Measurements from ENCODE around the gene EPS8L2. TPM values are rescaled to one million over a fixed set of nuclear protein-coding genes. Genes with fewer than 3 reads are reported as not detected.

Gene EPS8L2
- total RNA-seq, 1 donor from 2014 or later, result 12.1 TPM

- DNase-seq (ENCODE audit: low spot score), result no peak
Observed at GRCh38 chr11:774873-775592, 69.0 kb downstream of the EPS8L2 start.

GRCh38 chr11:776263-776560 lies 70.2 kb downstream of the EPS8L2 start:
- no peak for DNase-seq (ENCODE audit: low spot score)

GRCh38 chr11:776561-777287 lies 70.7 kb downstream of the EPS8L2 start:
- DNase-seq (ENCODE audit: low spot score), result no peak

Other genes with a start within 250 kb of the EPS8L2 start
- 231 TPM for gene RNH1, start 199.0 kb upstream of the EPS8L2 start, total RNA-seq
- 65.2 TPM for gene HRAS, start 170.7 kb upstream of the EPS8L2 start, total RNA-seq
- gene LRRC56, start 168.7 kb upstream of the EPS8L2 start, total RNA-seq, result 0.71 TPM
- gene LMNTD2, start 145.5 kb upstream of the EPS8L2 start, total RNA-seq, result 0.87 TPM
- 2.0 TPM for gene RASSF7, start 145.3 kb upstream of the EPS8L2 start, total RNA-seq
- gene PHRF1, start 129.8 kb upstream of the EPS8L2 start, total RNA-seq, result 29.3 TPM
- gene IRF7, start 90.3 kb upstream of the EPS8L2 start, total RNA-seq, result 29.1 TPM
- gene CDHR5, start 81.3 kb upstream of the EPS8L2 start, total RNA-seq, result 1.1 TPM
- not detected for gene SCT, start 79.0 kb upstream of the EPS8L2 start, total RNA-seq
- gene DRD4, start 69.0 kb upstream of the EPS8L2 start, total RNA-seq, result 0.71 TPM
- gene DEAF1, start 11.0 kb upstream of the EPS8L2 start, total RNA-seq, result 25.9 TPM
- 14.6 TPM for gene TMEM80, start 10.4 kb upstream of the EPS8L2 start, total RNA-seq
- 277 TPM for gene TALDO1, start 41.2 kb downstream of the EPS8L2 start, total RNA-seq
- 54.1 TPM for gene GATD1, start 71.3 kb downstream of the EPS8L2 start, total RNA-seq
- gene CEND1, start 83.9 kb downstream of the EPS8L2 start, total RNA-seq, result not detected
- gene SLC25A22, start 92.0 kb downstream of the EPS8L2 start, total RNA-seq, result 26.3 TPM
- gene PIDD1, start 99.0 kb downstream of the EPS8L2 start, total RNA-seq, result 10.2 TPM
- gene RPLP2, start 103.7 kb downstream of the EPS8L2 start, total RNA-seq, result 2,673 TPM
- gene PNPLA2, start 112.7 kb downstream of the EPS8L2 start, total RNA-seq, result 1,877 TPM
- gene CRACR2B, start 121.7 kb downstream of the EPS8L2 start, total RNA-seq, result 6.8 TPM
- 776 TPM for gene CD151, start 126.7 kb downstream of the EPS8L2 start, total RNA-seq
- gene POLR2L, start 136.3 kb downstream of the EPS8L2 start, total RNA-seq, result 203 TPM
- gene TSPAN4, start 136.6 kb downstream of the EPS8L2 start, total RNA-seq, result 120 TPM
- 72.1 TPM for gene CHID1, start 204.6 kb downstream of the EPS8L2 start, total RNA-seq
- gene AP2A2, start 219.6 kb downstream of the EPS8L2 start, total RNA-seq, result 120 TPM

All from mesenteric fat pad (tissue), 1 donor.